PC-9 (cell line): ENCODE results near the gene TAAR2. TPM values are rescaled to one million over a fixed set of nuclear protein-coding genes. Genes with fewer than 3 reads are reported as not detected.

ENCODE experiments used
- Bru-seq: library from RNA; stranded (reverse); fragments of 400-500 nt; gene quantifications from one replicate; lab custom pipeline; 2021; lab: Mats Ljungman, UMichigan
- BruChase-seq, 2 experiments: library from RNA; stranded (reverse); fragments of 400-500 nt; gene quantifications; one replicate each; lab custom pipeline; 2021; lab: Mats Ljungman, UMichigan
- BruUV-seq: library from RNA; stranded (reverse); fragments of 400-500 nt; replicated peaks from 2 replicates; lab custom pipeline; 2021; lab: Mats Ljungman, UMichigan
- CTCF ChIA-PET: fragments of 300-600 bp; sonication (Branson Sonifier 250); formaldehyde crosslinking; loops from one replicate; lab custom pipeline; 2022; ENCODE audit warnings: antibody characterized with exemption; lab: Charles Lee
- POLR2A ChIA-PET: fragments of 300-600 bp; sonication (Branson Sonifier 250); formaldehyde crosslinking; loops from one replicate; lab custom pipeline; 2022; ENCODE audit warnings: antibody characterized with exemption; ENCODE audit not compliant: unreplicated experiment; lab: Charles Lee
- DNase-seq, 2 experiments: peaks; one replicate each; pipeline versions ENCODE4 v3.0.0 to v3.0.0-alpha.2; 2015 to 2022; ENCODE audit warnings: mixed read lengths in 1 of 2
- H2AFZ ChIP-seq: fragments of 200-600 bp; sonication (generic); 2 replicates; pipeline ENCODE4 v1.8.1; 2017; ENCODE audit warnings: antibody characterized with exemption
- H3F3A ChIP-seq: fragments of 200-600 bp; sonication (generic); 2 replicates; pipeline ENCODE4 v1.8.1; 2017; ENCODE audit warnings: antibody characterized with exemption, mild to moderate bottlenecking, low read depth; ENCODE audit not compliant: insufficient read depth
- H3K27ac ChIP-seq: fragments of 200-600 bp; sonication (generic); 2 replicates; pipeline ENCODE4 v1.6.1; 2016; ENCODE audit warnings: mixed run types
- H3K27me3 ChIP-seq: fragments of 200-600 bp; sonication (generic); 2 replicates; pipeline ENCODE4 v1.6.1; 2016; ENCODE audit warnings: low read depth, mixed run types; ENCODE audit not compliant: insufficient read depth
- H3K36me3 ChIP-seq: fragments of 200-600 bp; sonication (generic); 2 replicates; pipeline ENCODE4 v1.6.1; 2016; ENCODE audit warnings: low read depth, mixed run types
- H3K4me1 ChIP-seq: fragments of 200-600 bp; sonication (generic); replicated peaks from 2 replicates; pipeline ENCODE4 v1.6.1; 2016; ENCODE audit warnings: mixed run types; ENCODE audit not compliant: insufficient read depth
- H3K4me2 ChIP-seq: fragments of 200-600 bp; sonication (generic); 2 replicates; pipeline ENCODE4 v1.6.1; 2017; ENCODE audit warnings: mixed run types
- H3K4me3 ChIP-seq: fragments of 200-600 bp; sonication (generic); 2 replicates; pipeline ENCODE4 v1.6.1; 2016; ENCODE audit warnings: mixed run types
- H3K79me2 ChIP-seq: fragments of 200-600 bp; sonication (generic); 2 replicates; pipeline ENCODE4 v1.6.1; 2017; ENCODE audit warnings: low read depth, mixed run types
- H3K9me2 ChIP-seq: fragments of 200-600 bp; sonication (generic); 2 replicates; pipeline ENCODE4 v1.8.1; 2017; ENCODE audit warnings: mild to moderate bottlenecking; ENCODE audit not compliant: insufficient read depth
- H3K9me3 ChIP-seq: fragments of 200-600 bp; sonication (generic); 2 replicates; pipeline ENCODE4 v1.8.1; 2016; ENCODE audit warnings: low read depth; ENCODE audit not compliant: insufficient read depth
- H4K20me1 ChIP-seq: fragments of 200-600 bp; sonication (generic); 2 replicates; pipeline ENCODE4 v1.8.1; 2017; ENCODE audit not compliant: insufficient read depth
- CTCF ChIP-seq: fragments of 200-600 bp; sonication (generic); conservative IDR thresholded peaks from 2 replicates; pipeline ENCODE4 v1.6.1; 2017; ENCODE audit warnings: mixed run types, antibody characterized with exemption, mild to moderate bottlenecking, moderate library complexity
- EZH2 ChIP-seq: fragments of 200-600 bp; sonication (generic); IDR thresholded peaks from 2 replicates; pipeline ENCODE4 v1.8.0; 2017; ENCODE audit warnings: antibody characterized with exemption, low read depth
- intact Hi-C: fragments of 100-400 bp; cut with micrococcal nuclease; formaldehyde crosslinking; loops from one replicate; pipeline ENCODE4 v1.10.0; 2022; ENCODE audit not compliant: unreplicated experiment
- long read RNA-seq: library from polyadenylated mRNA; stranded (forward); transcript quantifications from one replicate; pipeline ENCODE4 v2.0.0, GENCODE V29; 2022
- total RNA-seq: library from RNA; stranded (reverse); gene quantifications from 2 replicates; pipeline ENCODE4 v1.2.3, GENCODE V29; 2021

Gene TAAR2
- total RNA-seq (not detected in 2 replicates), Bru-seq, nascent RNA (not detected), BruChase-seq, experiment 1, labeled RNA remaining after a 2-hour chase (not detected), BruChase-seq, experiment 2, labeled RNA remaining after a 6-hour chase (not detected)
- long read RNA-seq, result 0 reads

GRCh38 chr6:132624175-132624574 lies at the start of gene TAAR2:
Gene TAAR2, minus strand, starts transcription at chr6:132624275. Its CDS starts 0 bp downstream, at chr6:132624275.
- H3K4me2 ChIP-seq, result no peak within 1 kb of the TSS
- no peaks in the 10 kb centered on the region for H3K9me2 ChIP-seq
- no peaks in the 10 kb centered on the region for H3K9me3 ChIP-seq
- no peak within 1 kb of the TSS for H3K4me3 ChIP-seq
- ChIA-PET POLR2A (no interaction called here), CTCF (interaction anchor here (0.6 kb wide), 1 partner anchor 567 kb away, joined by 5 read pairs; no protein-coding TSS in a partner anchor)
- no peaks in the 10 kb centered on the region for H3K36me3 ChIP-seq
- intact Hi-C loops, result no loop called here
- H3F3A ChIP-seq, result no peaks in the 10 kb centered on the region
- no peaks in the 10 kb centered on the region for H4K20me1 ChIP-seq
- TF ChIP-seq CTCF (no peak), EZH2 (no peak)
- no peaks in the 10 kb centered on the region for H3K79me2 ChIP-seq
- DNase-seq, result no peak
- H3K4me1 ChIP-seq, result no peaks in the 10 kb centered on the region
- no peaks in the 10 kb centered on the region for H3K27me3 ChIP-seq
- peak within 1 kb of the TSS; percentile 21; the same call in 1 of the 2 replicates for H2AFZ ChIP-seq
- BruUV-seq, result no TSS peak
- H3K27ac ChIP-seq, result no peak within 1 kb of the TSS

- no TSS peak for BruUV-seq
These were observed 49.5 kb upstream of the TAAR2 start for GRCh38 chr6:132673376-132674094.

More at GRCh38 chr6:132673376-132674094, 49.5 kb upstream of the TAAR2 start:
- no peak overlapping the region for H3K4me2 ChIP-seq
- no peak overlapping the region for H2AFZ ChIP-seq
- DNase-seq, result peak in 1 of 2 experiments; percentile 25
- no peaks in the 10 kb centered on the region for H4K20me1 ChIP-seq
- H3K27ac ChIP-seq, result no peak overlapping the region
- H3K27me3 ChIP-seq, result no peaks in the 10 kb centered on the region
- H3K4me3 ChIP-seq, result no peak overlapping the region
- no peaks in the 10 kb centered on the region for H3K79me2 ChIP-seq
- no peaks in the 10 kb centered on the region for H3K36me3 ChIP-seq
- H3F3A ChIP-seq, result no peaks in the 10 kb centered on the region
- intact Hi-C loops, result loop anchor here (5.0 kb wide), 1 partner anchor 109 kb away; no protein-coding TSS in a partner anchor
- H3K9me3 ChIP-seq, result no peaks in the 10 kb centered on the region; the same call in 1 of the 2 replicates
- no peaks in the 10 kb centered on the region for H3K9me2 ChIP-seq
- CTCF ChIA-PET, result interaction anchor here (0.6 kb wide), 1 partner anchor 148 kb away, joined by 4 read pairs; no protein-coding TSS in a partner anchor
- H3K4me1 ChIP-seq, result peaks cover 7% of the 10 kb centered on the region; the same call in 1 of the 2 replicates
- POLR2A ChIA-PET, result interaction anchor here (0.6 kb wide), 1 partner anchor 14 kb away, joined by 3 read pairs; no protein-coding TSS in a partner anchor
- TF ChIP-seq CTCF (no peak), EZH2 (no peak)
